Loucy (cell line): ENCODE results near the gene MUCL3.

Source experiments
- H2AFZ ChIP-seq: fragments of 200-600 bp; sonication (generic); 2 replicates; pipeline ENCODE4 v1.6.0; 2016; ENCODE audit warnings: antibody characterized with exemption, mild to moderate bottlenecking, low read length, moderate library complexity
- H3F3A ChIP-seq: fragments of 200-600 bp; 2 replicates; pipeline ENCODE4 v1.6.0; 2016; ENCODE audit warnings: antibody characterized with exemption, low read depth, mild to moderate bottlenecking
- H3K27me3 ChIP-seq: fragments of 200-600 bp; sonication (generic); 2 replicates; pipeline ENCODE4 v1.6.1; 2014; ENCODE audit warnings: low read length, mild to moderate bottlenecking; ENCODE audit not compliant: insufficient read depth, poor library complexity, severe bottlenecking
- H3K36me3 ChIP-seq: fragments of 200-600 bp; sonication (generic); 2 replicates; pipeline ENCODE4 v1.6.1; 2016; ENCODE audit warnings: low read length; ENCODE audit not compliant: insufficient read depth
- H3K4me1 ChIP-seq: fragments of 200-600 bp; sonication (generic); 2 replicates; pipeline ENCODE4 v1.5.1; 2014; ENCODE audit warnings: low read length, mild to moderate bottlenecking; ENCODE audit not compliant: insufficient read depth, poor library complexity, severe bottlenecking
- H3K4me2 ChIP-seq: fragments of 200-600 bp; sonication (generic); 2 replicates; pipeline ENCODE4 v1.6.0; 2014; ENCODE audit warnings: antibody characterized with exemption, low read length, low read depth, mild to moderate bottlenecking; ENCODE audit not compliant: poor library complexity, severe bottlenecking
- H3K4me3 ChIP-seq: fragments of 200-600 bp; sonication (generic); 2 replicates; pipeline ENCODE4 v1.5.1; 2014; ENCODE audit warnings: low read length, mild to moderate bottlenecking, mixed read lengths; ENCODE audit not compliant: poor library complexity, severe bottlenecking
- H3K79me2 ChIP-seq: fragments of 200-600 bp; sonication (generic); 2 replicates; pipeline ENCODE4 v1.6.1; 2014; ENCODE audit warnings: low read length; ENCODE audit not compliant: insufficient read depth
- H3K9ac ChIP-seq: fragments of 200-600 bp; sonication (generic); 2 replicates; pipeline ENCODE4 v1.6.0; 2014; ENCODE audit warnings: mild to moderate bottlenecking, low read depth, low read length, moderate library complexity; ENCODE audit not compliant: poor library complexity, severe bottlenecking
- H3K9me2 ChIP-seq: fragments of 200-600 bp; sonication (generic); replicated peaks from 2 replicates; pipeline ENCODE4 v1.6.1; 2016; ENCODE audit warnings: low read depth, low read length, mixed read lengths
- H3K9me3 ChIP-seq: fragments of 200-600 bp; sonication (generic); 2 replicates; pipeline ENCODE4 v1.6.1; 2014; ENCODE audit warnings: mild to moderate bottlenecking, antibody characterized with exemption, low read length, low read depth; ENCODE audit not compliant: insufficient read depth
- H4K20me1 ChIP-seq: fragments of 200-600 bp; sonication (generic); 2 replicates; pipeline ENCODE4 v1.6.0; 2014; ENCODE audit warnings: antibody characterized with exemption, low read length, mild to moderate bottlenecking; ENCODE audit not compliant: insufficient read depth, poor library complexity, severe bottlenecking
- CTCF ChIP-seq: fragments of 200-600 bp; sonication (generic); conservative IDR thresholded peaks from 2 replicates; pipeline ENCODE4 v1.5.1; 2014; ENCODE audit warnings: mild to moderate bottlenecking, antibody characterized with exemption, low read length
- EZH2phosphoT487 ChIP-seq: fragments of 200-600 bp; IDR thresholded peaks from 2 replicates; pipeline ENCODE4 v1.6.1; 2018; ENCODE audit warnings: antibody characterized with exemption, mild to moderate bottlenecking, moderate library complexity, borderline replicate concordance

MUCL3 gene

GRCh38 chr6:30935018-30935417 lies 5.8 kb upstream of the MUCL3 start:
- no peaks in the 10 kb centered on the region for H3K27me3 ChIP-seq
- no peak overlapping the region for H2AFZ ChIP-seq
- H3K9me3 ChIP-seq = no peaks in the 10 kb centered on the region
- H3F3A ChIP-seq = no peaks in the 10 kb centered on the region
- TF ChIP-seq CTCF (no peak), EZH2phosphoT487 (no peak)
- H3K4me2 ChIP-seq = no peak overlapping the region
- no peak overlapping the region for H3K9ac ChIP-seq
- no peak overlapping the region for H3K4me3 ChIP-seq
- H3K9me2 ChIP-seq = no peaks in the 10 kb centered on the region
- no peaks in the 10 kb centered on the region for H3K36me3 ChIP-seq
- H3K79me2 ChIP-seq = no peaks in the 10 kb centered on the region
- no peaks in the 10 kb centered on the region for H3K4me1 ChIP-seq
- H4K20me1 ChIP-seq = no peaks in the 10 kb centered on the region

DNA sequence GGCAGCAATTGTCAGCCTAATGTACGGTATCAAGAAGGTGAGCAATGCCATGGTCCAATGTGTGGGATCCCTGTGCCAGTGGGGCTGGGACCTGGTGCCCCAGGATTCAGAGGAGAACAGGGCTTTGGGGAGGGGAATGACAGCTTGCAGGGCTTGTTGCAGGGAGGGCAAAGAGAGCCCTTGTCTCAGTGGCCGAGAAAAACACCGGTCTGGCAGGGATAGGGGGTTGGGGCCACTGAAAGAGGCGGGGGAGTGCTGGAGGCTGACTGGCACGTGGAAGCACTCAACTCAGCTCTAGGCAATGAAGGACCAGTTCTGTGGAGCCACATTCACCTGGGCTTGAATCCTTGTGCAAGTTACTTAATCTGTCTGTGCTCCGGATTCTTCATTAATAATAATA lies 3.5 kb upstream of the MUCL3 start:
- Histone ChIP-seq H3K79me2 (no peaks in the 10 kb centered on the region), H3F3A (no peaks in the 10 kb centered on the region), H3K9me2 (no peaks in the 10 kb centered on the region), H3K4me3 (no peak overlapping the region), H3K36me3 (no peaks in the 10 kb centered on the region), H3K9ac (no peak overlapping the region), H3K4me1 (no peaks in the 10 kb centered on the region), H3K27me3 (no peaks in the 10 kb centered on the region), H3K9me3 (no peaks in the 10 kb centered on the region), H4K20me1 (no peaks in the 10 kb centered on the region), H2AFZ (no peak overlapping the region), H3K4me2 (no peak overlapping the region)
- TF ChIP-seq EZH2phosphoT487 = no peak
- no peak for TF ChIP-seq CTCF

GRCh38 chr6:30938730-30939129 lies 2.0 kb upstream of the MUCL3 start:
- Histone ChIP-seq H3K9me3 (no peaks in the 10 kb centered on the region), H3K4me3 (no peak overlapping the region), H3K4me2 (no peak overlapping the region), H3K27me3 (no peaks in the 10 kb centered on the region), H2AFZ (no peak overlapping the region), H3K9me2 (no peaks in the 10 kb centered on the region), H3F3A (no peaks in the 10 kb centered on the region), H4K20me1 (no peaks in the 10 kb centered on the region), H3K9ac (no peak overlapping the region), H3K4me1 (no peaks in the 10 kb centered on the region), H3K79me2 (no peaks in the 10 kb centered on the region), H3K36me3 (no peaks in the 10 kb centered on the region)
- TF ChIP-seq EZH2phosphoT487 = no peak
- TF ChIP-seq CTCF = no peak
